Neural crest cell (in vitro differentiated cells): ENCODE data around the gene TTC9B. TPM values are rescaled to one million over a fixed set of nuclear protein-coding genes. Genes with fewer than 3 reads are reported as not detected.
A peak's percentile ranks its signal among the peaks of the same experiment; 100 is the strongest.

ENCODE experiments used
- DNase-seq: peaks from one replicate; pipeline ENCODE4 v3.0.0; 2021; ENCODE audit warnings: low read depth, mixed read lengths, low spot score
- H3K27ac Mint-ChIP-seq: one replicate; pipeline ENCODE4 v1.8.0; 2021; ENCODE audit warnings: mild to moderate bottlenecking, mixed read lengths; ENCODE audit not compliant: unreplicated experiment
- H3K27me3 Mint-ChIP-seq: 2 replicates; pipeline ENCODE4 v1.8.0; 2021; ENCODE audit warnings: low read depth, mild to moderate bottlenecking, mixed read lengths
- H3K36me3 Mint-ChIP-seq: 2 replicates; pipeline ENCODE4 v1.8.0; 2021; ENCODE audit warnings: low read depth, mild to moderate bottlenecking, mixed read lengths
- H3K4me1 Mint-ChIP-seq: 2 replicates; pipeline ENCODE4 v1.8.0; 2021; ENCODE audit warnings: mixed read lengths
- H3K4me3 Mint-ChIP-seq: one replicate; pipeline ENCODE4 v1.8.0; 2021; ENCODE audit warnings: mild to moderate bottlenecking, mixed read lengths
- H3K9me3 Mint-ChIP-seq: 2 replicates; pipeline ENCODE4 v1.8.0; 2021; ENCODE audit warnings: mixed read lengths
- total RNA-seq: library from RNA; stranded (reverse); gene quantifications from 2 replicates; pipeline ENCODE4 v1.2.1, GENCODE V29; 2021
- TF ChIP-seq, protein P1 (sequence below): fragments of 200-600 bp; sonication (generic); conservative IDR thresholded peaks from 2 replicates; pipeline ENCODE4 v1.5.0; 2021; ENCODE audit warnings: antibody characterized with exemption, mild to moderate bottlenecking

The TTC9B gene
- total RNA-seq, 1 donor from 2014 or later: 2.5 TPM

DNA sequence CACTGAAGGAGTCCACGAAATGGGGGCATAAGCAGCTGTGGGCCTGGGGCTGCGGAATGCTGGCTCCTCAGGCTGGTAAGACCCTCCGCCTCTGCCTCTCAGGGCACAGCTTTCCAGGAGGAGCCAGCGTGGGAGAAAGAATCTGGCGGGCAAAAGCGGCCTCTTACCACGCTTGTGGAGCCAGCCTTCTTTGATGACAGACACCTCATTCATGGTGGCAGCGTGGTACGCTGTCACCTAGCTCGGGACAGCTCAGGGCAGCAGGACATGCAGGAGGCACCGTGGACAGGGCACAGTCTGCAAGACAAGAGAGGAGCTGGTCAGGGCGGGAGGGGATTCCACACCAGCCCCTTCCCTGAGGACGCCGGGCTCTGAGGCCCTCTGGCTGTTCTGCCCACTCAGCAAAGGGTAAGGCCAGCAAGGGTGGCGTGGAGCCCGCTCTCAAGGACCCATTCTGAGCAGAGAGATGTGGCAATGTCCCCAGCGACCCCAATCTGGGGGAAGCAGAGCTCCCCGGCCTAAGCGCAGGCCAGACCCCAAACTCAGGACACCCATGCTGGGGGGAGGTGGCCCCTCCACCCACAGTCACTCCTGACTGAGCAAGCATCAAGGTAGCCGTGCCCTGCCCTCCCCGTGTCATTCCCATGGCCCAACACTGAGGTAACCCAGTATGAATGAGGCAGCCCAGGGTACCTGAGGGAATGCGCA is 47.0 kb upstream of the TTC9B start:
- H3K4me1 Mint-ChIP-seq: no peaks in the 10 kb centered on the region
- H3K27me3 Mint-ChIP-seq: no peaks in the 10 kb centered on the region
- H3K27ac Mint-ChIP-seq: no peak overlapping the region
- H3K36me3 Mint-ChIP-seq: no peaks in the 10 kb centered on the region
- TF ChIP-seq, protein P1, sequence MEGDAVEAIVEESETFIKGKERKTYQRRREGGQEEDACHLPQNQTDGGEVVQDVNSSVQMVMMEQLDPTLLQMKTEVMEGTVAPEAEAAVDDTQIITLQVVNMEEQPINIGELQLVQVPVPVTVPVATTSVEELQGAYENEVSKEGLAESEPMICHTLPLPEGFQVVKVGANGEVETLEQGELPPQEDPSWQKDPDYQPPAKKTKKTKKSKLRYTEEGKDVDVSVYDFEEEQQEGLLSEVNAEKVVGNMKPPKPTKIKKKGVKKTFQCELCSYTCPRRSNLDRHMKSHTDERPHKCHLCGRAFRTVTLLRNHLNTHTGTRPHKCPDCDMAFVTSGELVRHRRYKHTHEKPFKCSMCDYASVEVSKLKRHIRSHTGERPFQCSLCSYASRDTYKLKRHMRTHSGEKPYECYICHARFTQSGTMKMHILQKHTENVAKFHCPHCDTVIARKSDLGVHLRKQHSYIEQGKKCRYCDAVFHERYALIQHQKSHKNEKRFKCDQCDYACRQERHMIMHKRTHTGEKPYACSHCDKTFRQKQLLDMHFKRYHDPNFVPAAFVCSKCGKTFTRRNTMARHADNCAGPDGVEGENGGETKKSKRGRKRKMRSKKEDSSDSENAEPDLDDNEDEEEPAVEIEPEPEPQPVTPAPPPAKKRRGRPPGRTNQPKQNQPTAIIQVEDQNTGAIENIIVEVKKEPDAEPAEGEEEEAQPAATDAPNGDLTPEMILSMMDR: no peak
- H3K4me3 Mint-ChIP-seq: no peak overlapping the region
- no peaks in the 10 kb centered on the region for H3K9me3 Mint-ChIP-seq
- no peak for DNase-seq

DNA sequence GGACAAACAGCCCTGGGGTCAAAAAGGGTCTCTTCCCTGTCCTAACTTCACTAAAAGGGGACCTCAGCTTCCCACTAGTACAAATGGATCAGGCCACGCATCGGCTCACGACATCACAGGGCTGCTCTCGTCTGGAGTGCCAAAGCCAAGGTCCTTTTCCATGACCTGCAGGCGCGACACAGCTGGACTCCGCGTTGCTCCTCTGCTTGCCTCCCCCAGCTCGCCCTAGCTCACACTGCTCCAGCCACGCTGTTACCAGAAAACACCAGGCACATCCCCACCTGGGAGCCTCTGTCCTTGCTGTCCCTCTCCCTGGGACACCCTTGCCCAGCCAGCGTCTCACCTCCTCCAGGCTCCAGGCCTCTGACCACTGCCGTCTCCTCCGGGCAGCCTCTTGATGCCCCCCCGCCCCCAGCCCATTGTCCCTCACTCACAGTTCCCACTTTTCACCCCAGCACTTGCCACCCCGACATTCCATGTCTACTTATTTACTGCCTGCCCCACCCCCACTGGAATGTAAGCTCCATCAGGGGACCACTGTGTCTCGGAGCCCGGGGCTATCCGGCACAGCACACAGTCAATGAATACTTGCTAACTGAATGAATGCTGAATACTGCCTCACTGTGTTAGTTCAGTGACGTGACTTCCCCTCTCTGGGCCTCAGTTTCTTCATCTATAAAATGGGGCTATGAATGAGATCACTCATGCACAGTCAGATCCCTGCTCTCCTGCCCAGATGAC is 46.3 kb upstream of the TTC9B start:
- Mint-ChIP-seq H3K4me3 (no peak overlapping the region), H3K27ac (peak overlapping the region; percentile 35), H3K9me3 (no peaks in the 10 kb centered on the region), H3K36me3 (no peaks in the 10 kb centered on the region), H3K27me3 (no peaks in the 10 kb centered on the region), H3K4me1 (no peaks in the 10 kb centered on the region)
- TF ChIP-seq, protein P1: no peak
- DNase-seq: no peak

DNA sequence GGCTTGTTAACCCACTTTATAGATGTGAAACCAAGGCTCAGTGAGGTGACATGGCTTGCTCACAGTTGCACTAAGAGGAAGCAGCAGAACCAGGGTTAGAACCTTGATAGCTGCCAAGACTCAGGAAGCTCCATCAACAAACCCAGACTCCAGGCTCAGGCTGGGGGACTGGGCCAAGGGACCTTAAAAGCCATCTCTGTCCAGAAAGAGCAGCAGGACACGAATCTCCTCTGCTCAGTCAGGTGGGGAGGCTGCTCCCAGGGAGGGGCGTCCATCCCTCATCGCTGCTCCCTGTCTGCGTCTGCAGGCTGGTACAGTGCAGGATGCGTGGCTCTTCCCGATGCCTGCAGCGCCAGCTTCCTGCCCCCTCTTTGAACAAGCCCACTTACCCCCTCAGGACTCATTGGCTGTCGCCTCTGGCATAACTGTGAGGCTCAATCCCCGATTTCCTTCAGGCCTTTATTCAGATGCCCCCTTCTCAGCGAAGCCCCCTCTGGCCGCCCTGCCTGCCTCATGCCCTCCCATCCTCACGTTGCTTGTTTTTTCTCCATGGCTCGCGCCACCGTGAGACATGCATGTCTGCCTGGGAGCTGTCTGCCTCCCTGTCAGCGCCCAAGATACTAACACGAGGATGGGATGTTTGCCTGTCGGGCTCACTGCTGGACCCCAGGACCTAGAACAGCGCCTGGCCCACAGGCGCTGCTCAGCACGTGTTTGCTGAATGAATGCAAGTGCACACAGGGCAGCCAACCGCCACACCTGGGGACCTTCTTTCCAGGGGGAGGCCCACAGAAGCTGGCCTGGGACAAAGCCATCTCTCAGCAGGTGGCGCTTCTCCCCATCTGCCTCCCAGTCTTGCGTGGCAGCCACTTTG is 45.5 kb upstream of the TTC9B start:
- TF ChIP-seq, protein P1: no peak
- DNase-seq: no peak
- Mint-ChIP-seq H3K27ac (no peak overlapping the region), H3K4me3 (no peak overlapping the region), H3K4me1 (no peaks in the 10 kb centered on the region), H3K9me3 (no peaks in the 10 kb centered on the region), H3K27me3 (no peaks in the 10 kb centered on the region), H3K36me3 (no peaks in the 10 kb centered on the region)

DNA sequence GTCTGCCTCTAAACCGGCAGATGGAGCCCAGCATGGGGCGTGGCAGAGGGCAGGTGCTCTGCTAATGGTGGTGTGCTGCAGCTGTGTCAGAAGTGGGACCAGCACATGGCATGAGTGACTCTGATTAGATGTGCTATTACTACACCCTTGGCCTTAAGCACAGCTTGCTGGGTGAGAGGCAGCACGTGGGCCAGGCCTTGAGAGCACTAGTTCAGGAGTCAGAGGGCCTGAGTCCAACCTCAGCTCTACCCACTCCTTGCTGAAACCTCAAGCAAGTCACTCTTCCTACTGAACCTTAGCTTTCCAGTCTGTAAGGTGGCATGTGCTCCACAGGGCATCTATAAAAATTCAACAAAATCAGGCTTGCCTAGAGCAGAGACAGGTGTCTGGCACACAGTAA is 44.2 kb upstream of the TTC9B start:
- Mint-ChIP-seq H3K27ac (no peak overlapping the region), H3K27me3 (no peaks in the 10 kb centered on the region), H3K9me3 (no peaks in the 10 kb centered on the region), H3K4me3 (no peak overlapping the region), H3K36me3 (peaks cover 2% of the 10 kb centered on the region), H3K4me1 (no peaks in the 10 kb centered on the region)
- no peak for DNase-seq
- TF ChIP-seq, protein P1: no peak

DNA sequence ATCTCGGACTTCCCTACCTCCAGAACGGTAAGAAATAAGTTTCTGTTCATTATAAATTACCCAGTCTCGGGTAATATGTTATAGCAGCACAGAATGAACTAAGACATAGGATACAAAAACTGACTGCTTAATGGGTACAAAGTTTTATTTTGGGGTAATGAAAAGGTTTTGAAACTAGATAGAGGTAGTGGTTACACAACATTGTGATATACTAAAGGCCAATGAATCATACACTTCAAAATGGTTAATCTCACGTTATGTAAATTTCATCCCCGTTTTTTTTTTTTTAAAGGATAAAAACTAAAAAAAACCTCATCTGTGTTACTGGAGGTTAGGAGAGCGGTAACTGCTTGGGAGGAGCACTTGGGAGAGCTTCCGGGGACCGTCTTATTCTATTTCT is 43.4 kb upstream of the TTC9B start:
- Mint-ChIP-seq H3K4me3 (no peak overlapping the region), H3K27me3 (no peaks in the 10 kb centered on the region), H3K9me3 (no peaks in the 10 kb centered on the region), H3K27ac (no peak overlapping the region), H3K36me3 (peaks cover 3% of the 10 kb centered on the region), H3K4me1 (no peaks in the 10 kb centered on the region)
- TF ChIP-seq, protein P1: no peak
- DNase-seq: no peak
